Stimulated activated naive B cell treated with anti-CD40 and anti-IgM and Interleukin-4, amounts not matched to agents 10 μg/mL and 1 μg/mL and 100 μg/mL, for 72 hours (primary cell): ENCODE data around the gene RHO.

Experiments
- ATAC-seq, 2 donors: fragments of 150-1000 bp; cut with Tn5 transposase; replicated peaks; 2 replicates each; pipeline ENCODE4 v1.10.0; 2021; ENCODE audit warnings: moderate library complexity in 1 of 2
- DNase-seq: peaks from one replicate; pipeline ENCODE4 v3.0.0; 2021
- H3K27ac Mint-ChIP-seq: one replicate; pipeline ENCODE4 v1.8.0; 2022; ENCODE audit warnings: mild to moderate bottlenecking, mixed read lengths
- H3K27me3 Mint-ChIP-seq, 2 donors: one replicate each; pipeline ENCODE4 v1.8.0; 2022; ENCODE audit warnings: mixed read lengths in 2 of 2
- H3K36me3 Mint-ChIP-seq, 2 donors: one replicate each; pipeline ENCODE4 v1.8.0; 2022; ENCODE audit warnings: mixed read lengths in 2 of 2, mild to moderate bottlenecking in 1 of 2
- H3K4me1 Mint-ChIP-seq, 2 donors: one replicate each; pipeline ENCODE4 v1.8.0; 2022; ENCODE audit warnings: mixed read lengths in 2 of 2, mild to moderate bottlenecking in 1 of 2
- H3K4me3 Mint-ChIP-seq, 2 donors: one replicate each; pipeline ENCODE4 v1.8.0; 2022; ENCODE audit warnings: mild to moderate bottlenecking in 2 of 2, mixed read lengths in 2 of 2, moderate library complexity in 1 of 2
- H3K9me3 Mint-ChIP-seq, 2 donors: one replicate each; pipeline ENCODE4 v1.8.0; 2022; ENCODE audit warnings: mixed read lengths in 2 of 2, mild to moderate bottlenecking in 1 of 2

RHO gene

GRCh38 chr3:129561619-129562248 is 33.3 kb downstream of the RHO start:
- DNase-seq: no peak
- ATAC-seq: no peak
- peaks cover 13 to 22% of the 10 kb centered on the region in 2 donors for H3K27me3 Mint-ChIP-seq
- no peaks in the 10 kb centered on the region for H3K9me3 Mint-ChIP-seq
- H3K4me1 Mint-ChIP-seq: peaks cover 14 to 15% of the 10 kb centered on the region in 2 donors
- H3K27ac Mint-ChIP-seq: no peak overlapping the region
- H3K4me3 Mint-ChIP-seq: no peak overlapping the region
- no peaks in the 10 kb centered on the region for H3K36me3 Mint-ChIP-seq

DNA sequence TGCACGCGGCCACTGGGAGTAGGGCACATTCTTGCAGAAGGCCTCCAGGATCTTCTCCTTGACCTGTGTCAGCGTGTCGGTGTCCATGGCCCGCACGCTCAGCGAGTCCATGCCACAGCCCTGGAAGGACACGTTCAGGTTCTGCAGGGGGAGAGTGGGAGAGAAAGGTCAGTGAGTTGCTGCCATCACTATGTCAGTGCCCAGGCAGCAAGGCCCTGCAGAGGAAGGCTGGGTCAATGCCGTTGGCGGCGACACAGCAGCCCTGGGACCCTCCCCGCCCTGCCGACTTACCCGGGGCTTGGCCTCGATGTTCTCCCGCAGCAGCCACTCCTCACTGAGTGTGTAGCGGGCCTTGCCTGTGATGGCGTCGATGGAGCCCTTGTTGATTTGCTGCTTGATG is 34.4 kb downstream of the RHO start:
- ATAC-seq: no peak
- Mint-ChIP-seq H3K27me3 (peaks cover 10 to 15% of the 10 kb centered on the region in 2 donors), H3K36me3 (no peaks in the 10 kb centered on the region), H3K4me1 (peaks cover 12 to 15% of the 10 kb centered on the region in 2 donors), H3K9me3 (no peaks in the 10 kb centered on the region), H3K4me3 (no peak overlapping the region), H3K27ac (no peak overlapping the region)
- DNase-seq: no peak

GRCh38 chr3:129563332-129563731 is 34.9 kb downstream of the RHO start:
- no peaks in the 10 kb centered on the region for H3K36me3 Mint-ChIP-seq
- ATAC-seq (no peak), DNase-seq (no peak)
- no peak overlapping the region for H3K27ac Mint-ChIP-seq
- no peaks in the 10 kb centered on the region for H3K9me3 Mint-ChIP-seq
- H3K4me1 Mint-ChIP-seq: peaks cover 7 to 12% of the 10 kb centered on the region in 2 donors
- H3K27me3 Mint-ChIP-seq: peaks cover 6 to 9% of the 10 kb centered on the region in 2 donors
- no peak overlapping the region for H3K4me3 Mint-ChIP-seq

DNA sequence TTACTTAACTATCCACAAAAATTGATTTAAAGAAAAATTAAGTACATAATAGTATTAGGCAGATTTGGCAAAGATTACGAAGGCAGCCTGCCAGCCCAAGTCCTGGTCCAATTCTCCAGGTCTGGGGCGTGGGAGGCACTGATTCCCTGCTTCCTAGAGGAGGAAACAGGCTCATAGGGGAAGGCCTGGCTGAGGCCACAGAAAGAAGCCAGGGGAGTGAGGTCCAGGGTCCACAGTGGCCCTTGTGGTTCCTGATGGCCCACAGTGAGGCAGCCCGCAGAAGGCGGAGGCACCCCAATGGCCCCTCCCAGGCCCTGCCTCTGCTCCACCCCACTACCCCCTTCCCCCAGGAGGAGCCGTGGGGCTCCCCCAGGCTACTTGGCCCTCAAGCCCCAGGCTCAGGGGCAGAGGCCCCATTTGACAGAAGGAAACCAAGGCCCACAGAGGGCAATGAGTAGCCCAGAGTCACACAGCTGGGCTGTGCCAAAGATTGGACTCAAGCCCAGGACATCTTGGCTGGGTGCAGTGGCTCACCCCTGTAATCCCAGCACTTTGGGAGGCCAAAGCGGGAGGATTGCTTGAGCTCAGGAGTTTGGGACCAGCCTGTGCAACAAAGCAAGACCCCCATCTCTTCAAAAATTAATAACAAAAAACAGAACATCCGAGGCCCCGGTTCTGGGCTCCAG is 35.6 kb downstream of the RHO start:
- Mint-ChIP-seq H3K4me1 (peaks cover 6 to 7% of the 10 kb centered on the region in 2 donors), H3K36me3 (no peaks in the 10 kb centered on the region), H3K4me3 (no peak overlapping the region), H3K27ac (no peak overlapping the region), H3K9me3 (no peaks in the 10 kb centered on the region), H3K27me3 (peaks cover 5% of the 10 kb centered on the region in 2 donors)
- ATAC-seq (no peak), DNase-seq (no peak)

DNA sequence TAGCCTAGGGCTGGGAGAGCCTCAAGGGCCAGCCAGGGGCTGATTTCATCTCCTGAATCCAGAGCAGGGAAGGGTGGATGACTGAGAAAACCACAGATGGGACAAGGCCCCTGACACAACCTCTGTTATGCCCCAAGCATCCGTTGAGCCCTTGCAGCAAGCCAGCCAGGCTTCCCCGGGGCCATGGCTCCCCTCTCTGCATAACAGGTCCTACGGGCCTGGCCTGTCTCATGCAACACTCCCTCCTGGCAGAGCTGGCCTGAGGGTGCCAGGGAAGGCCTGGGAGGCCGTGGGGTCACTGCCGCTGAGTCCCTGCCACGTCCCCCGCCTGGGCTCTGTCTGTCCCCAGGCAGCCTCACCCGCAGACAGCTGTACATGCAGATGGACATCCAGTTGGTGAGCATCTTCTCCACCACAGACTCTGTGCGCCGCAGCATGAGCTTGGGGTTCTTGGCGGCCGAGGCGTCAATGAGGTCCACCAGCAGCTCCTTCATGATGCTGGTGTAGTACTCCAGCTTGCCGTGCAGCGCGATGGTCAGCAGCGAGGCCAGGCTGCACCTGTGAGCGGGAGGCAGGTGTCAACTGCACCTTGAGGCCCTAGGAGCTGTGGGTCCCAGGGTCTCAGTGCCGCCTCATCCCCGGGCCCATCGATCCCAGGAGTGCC is 36.7 kb downstream of the RHO start:
- H3K36me3 Mint-ChIP-seq: no peaks in the 10 kb centered on the region
- DNase-seq: no peak
- H3K9me3 Mint-ChIP-seq: no peaks in the 10 kb centered on the region
- peaks cover 6 to 7% of the 10 kb centered on the region in 2 donors for H3K4me1 Mint-ChIP-seq
- H3K4me3 Mint-ChIP-seq: no peak overlapping the region
- no peak for ATAC-seq
- peaks cover 5% of the 10 kb centered on the region in 2 donors for H3K27me3 Mint-ChIP-seq
- no peak overlapping the region for H3K27ac Mint-ChIP-seq

- DNase-seq: no peak
- H3K27me3 Mint-ChIP-seq: peaks cover under 1% of the 10 kb centered on the region in 2 donors
- H3K36me3 Mint-ChIP-seq: no peaks in the 10 kb centered on the region
- peaks cover under 1 to 2% of the 10 kb centered on the region in 2 donors for H3K4me1 Mint-ChIP-seq
- H3K9me3 Mint-ChIP-seq: no peaks in the 10 kb centered on the region
- H3K4me3 Mint-ChIP-seq: no peak overlapping the region
- ATAC-seq: no peak
- no peak overlapping the region for H3K27ac Mint-ChIP-seq
Measured at GRCh38 chr3:129565902-129566301, 37.5 kb downstream of the RHO start.

DNA sequence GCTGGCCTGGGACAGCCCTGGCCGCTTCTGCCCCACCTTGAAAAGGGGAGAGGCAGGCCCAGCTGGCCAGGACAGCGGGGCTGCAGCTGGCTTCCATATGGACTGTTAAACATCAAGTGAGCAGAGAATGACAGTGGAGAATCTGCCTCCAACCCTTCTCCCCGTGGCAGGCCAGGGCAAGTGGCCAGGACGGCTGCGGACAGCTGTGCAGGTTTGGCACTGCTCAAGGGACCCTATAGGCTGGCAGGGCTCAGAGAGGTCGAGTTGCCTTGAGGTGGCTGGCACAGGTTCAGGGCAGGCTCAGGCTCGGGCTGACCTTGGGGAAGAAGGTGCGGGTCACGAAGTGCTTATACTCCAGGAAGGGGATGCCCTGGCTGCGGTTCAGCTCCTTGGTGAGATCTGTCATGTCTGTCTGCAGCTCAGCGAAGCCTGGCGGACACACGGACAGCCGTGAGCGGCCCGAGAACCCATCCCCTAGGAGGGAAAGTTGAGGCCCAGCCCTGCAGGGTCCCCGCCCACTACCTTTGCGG is 38.8 kb downstream of the RHO start:
- Mint-ChIP-seq H3K9me3 (no peaks in the 10 kb centered on the region), H3K36me3 (no peaks in the 10 kb centered on the region), H3K4me3 (no peak overlapping the region), H3K27ac (no peak overlapping the region), H3K27me3 (no peaks in the 10 kb centered on the region), H3K4me1 (peaks cover 0 to 7% of the 10 kb centered on the region in 2 donors)
- ATAC-seq (no peak), DNase-seq (no peak)

- no peak for ATAC-seq
- no peak for DNase-seq
- H3K27ac Mint-ChIP-seq: no peak overlapping the region
Measured at GRCh38 chr3:129567939-129568338, 39.5 kb downstream of the RHO start.

DNA sequence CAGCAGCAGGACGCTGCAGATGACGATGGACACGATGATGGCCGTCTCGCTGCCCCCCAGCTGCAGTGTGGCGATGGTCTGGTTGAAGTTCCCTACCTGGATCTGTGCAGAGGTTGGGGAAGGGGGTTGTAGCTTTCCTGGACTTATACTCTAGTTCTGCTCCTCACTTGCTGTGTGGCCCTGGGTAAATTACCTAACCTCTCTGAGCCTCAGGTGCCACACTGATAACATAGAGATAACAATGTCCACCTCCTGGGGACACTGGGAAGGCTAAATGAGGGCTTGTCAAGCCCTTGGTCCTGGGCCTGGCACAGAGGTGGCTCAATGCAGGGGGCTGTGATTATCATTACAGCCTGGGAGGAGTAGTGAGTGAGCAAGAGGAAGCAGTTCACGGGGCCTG is 41.4 kb downstream of the RHO start:
- Mint-ChIP-seq H3K36me3 (no peaks in the 10 kb centered on the region), H3K9me3 (no peaks in the 10 kb centered on the region), H3K4me3 (no peak overlapping the region), H3K27me3 (no peaks in the 10 kb centered on the region), H3K27ac (no peak overlapping the region), H3K4me1 (peaks cover 12 to 18% of the 10 kb centered on the region in 2 donors)
- ATAC-seq (no peak), DNase-seq (no peak)

More at GRCh38 chr3:129567939-129568338, 39.5 kb downstream of the RHO start:
- Mint-ChIP-seq H3K9me3 (no peaks in the 10 kb centered on the region), H3K27me3 (no peaks in the 10 kb centered on the region), H3K4me1 (peaks cover 0 to 7% of the 10 kb centered on the region in 2 donors), H3K36me3 (no peaks in the 10 kb centered on the region), H3K4me3 (no peak overlapping the region)

- DNase-seq (no peak), ATAC-seq (no peak)
- Mint-ChIP-seq H3K9me3 (no peaks in the 10 kb centered on the region), H3K4me3 (no peak overlapping the region), H3K27me3 (no peaks in the 10 kb centered on the region), H3K4me1 (peaks cover 32 to 37% of the 10 kb centered on the region in 2 donors), H3K27ac (no peak overlapping the region), H3K36me3 (no peaks in the 10 kb centered on the region)
Measured at GRCh38 chr3:129571605-129572547, 43.4 kb downstream of the RHO start.

DNA sequence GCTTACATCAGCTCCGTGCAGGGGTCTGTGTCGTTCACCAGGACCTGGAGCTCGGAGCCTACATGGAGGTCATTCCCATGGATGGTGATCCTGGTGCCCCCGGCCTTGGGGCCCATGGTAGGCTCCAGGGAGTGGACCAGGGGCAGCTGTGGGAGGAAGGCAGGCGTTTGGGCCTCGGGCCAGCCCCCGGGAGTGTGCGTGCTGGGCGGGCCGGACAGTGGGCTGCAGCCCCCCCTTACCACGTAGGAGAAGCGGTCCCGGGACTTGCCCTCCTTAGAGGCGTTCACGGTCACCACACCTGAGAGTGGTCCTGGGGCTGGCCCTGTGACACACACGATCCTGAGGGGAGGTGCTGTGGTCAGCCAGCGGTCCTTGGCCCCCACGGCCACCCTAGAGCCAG is 44.2 kb downstream of the RHO start:
- H3K4me1 Mint-ChIP-seq: peaks cover 39 to 42% of the 10 kb centered on the region in 2 donors
- H3K4me3 Mint-ChIP-seq: no peak overlapping the region
- H3K27ac Mint-ChIP-seq: no peak overlapping the region
- no peaks in the 10 kb centered on the region for H3K27me3 Mint-ChIP-seq
- DNase-seq (no peak), ATAC-seq (no peak)
- no peaks in the 10 kb centered on the region for H3K9me3 Mint-ChIP-seq
- no peaks in the 10 kb centered on the region for H3K36me3 Mint-ChIP-seq

DNA sequence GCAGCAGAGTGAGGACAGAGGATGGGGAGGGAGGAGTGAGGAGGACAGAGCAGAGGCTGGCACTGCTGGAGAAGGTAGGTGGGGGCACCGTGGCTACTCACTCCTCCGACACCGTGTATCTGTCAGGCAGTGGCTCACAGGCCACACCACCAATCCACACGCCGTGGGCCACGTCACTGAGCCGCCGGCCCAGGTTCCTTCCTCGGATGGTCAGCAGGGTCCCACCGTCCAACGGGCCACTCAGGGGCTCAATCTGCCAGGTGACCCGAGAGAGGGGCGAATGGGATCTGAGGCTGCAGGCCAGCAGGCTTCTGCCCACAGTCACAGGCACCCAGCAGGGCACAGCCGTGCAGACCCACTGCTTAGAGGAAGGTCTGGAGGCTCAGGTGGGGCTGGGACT is 45.1 kb downstream of the RHO start:
- no peaks in the 10 kb centered on the region for H3K36me3 Mint-ChIP-seq

GRCh38 chr3:129574206-129574605 is 45.8 kb downstream of the RHO start:
- Mint-ChIP-seq H3K4me1 (peaks cover 53 to 55% of the 10 kb centered on the region in 2 donors), H3K4me3 (no peak overlapping the region), H3K27me3 (no peaks in the 10 kb centered on the region), H3K36me3 (no peaks in the 10 kb centered on the region), H3K9me3 (no peaks in the 10 kb centered on the region), H3K27ac (no peak overlapping the region)
- no peak for ATAC-seq
- no peak for DNase-seq

More for the DNA sequence above, 45.1 kb downstream of the RHO start:
- H3K27me3 Mint-ChIP-seq: no peaks in the 10 kb centered on the region
- H3K4me3 Mint-ChIP-seq: no peak overlapping the region
- peaks cover 48 to 51% of the 10 kb centered on the region in 2 donors for H3K4me1 Mint-ChIP-seq
- ATAC-seq (no peak), DNase-seq (no peak)
- H3K9me3 Mint-ChIP-seq: no peaks in the 10 kb centered on the region
- no peak overlapping the region for H3K27ac Mint-ChIP-seq
